ENCODE data around the gene SLC48A1. TPM values are rescaled to one million over a fixed set of nuclear protein-coding genes. Genes with fewer than 3 reads are reported as not detected.

SLC48A1 gene
- total RNA-seq, 4 donors from 2014 or later = 14.9 to 21.5 (median 15.9) TPM

DNA sequence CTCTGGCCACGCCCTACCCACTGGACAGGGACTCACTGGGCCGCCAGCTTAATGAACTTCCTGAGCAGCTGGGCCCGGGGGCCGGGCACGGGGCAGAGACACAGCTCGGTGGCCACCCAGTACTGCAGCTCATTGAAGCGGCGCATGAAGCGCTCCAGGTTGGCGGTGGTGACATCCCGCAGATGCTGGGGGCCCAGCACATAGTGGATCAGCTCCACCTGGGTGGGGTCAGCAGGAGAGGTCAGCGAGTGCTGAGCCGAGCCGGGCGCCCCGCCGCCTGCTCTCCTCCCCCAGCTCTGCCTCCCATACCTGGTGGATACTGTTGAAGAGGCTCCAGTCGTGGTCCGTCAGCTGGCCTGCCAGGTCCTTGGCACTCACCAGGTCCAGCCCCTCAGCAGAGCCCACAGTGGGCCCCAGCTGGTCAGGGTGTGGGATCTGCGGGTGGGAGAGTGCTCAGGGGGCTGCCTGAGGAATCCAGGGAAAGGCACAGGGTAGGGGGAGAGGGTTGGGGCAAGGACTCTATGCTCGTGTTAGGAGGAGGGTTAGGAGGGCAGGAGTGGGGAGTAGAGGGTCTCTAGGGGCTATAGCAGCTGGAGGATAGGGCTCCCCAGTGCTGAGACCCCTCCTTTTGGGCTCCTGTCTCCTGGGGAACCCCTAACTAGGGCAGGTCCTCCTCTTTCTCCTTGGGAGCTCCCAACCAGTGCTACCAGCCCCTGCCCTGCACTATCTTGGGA is 32.3 kb upstream of the SLC48A1 start:
- Histone ChIP-seq H3K4me3 (peak overlapping the region in 1 of 4 donors; percentile 16), H3K9me3 (no peaks in the 10 kb centered on the region), H3K27ac (peak overlapping the region; percentile 24 to 67 (median 47)), H3K27me3 (no peaks in the 10 kb centered on the region), H3K4me1 (peaks cover 3 to 44% (median 24%) of the 10 kb centered on the region in 4 donors), H3K36me3 (no peaks in the 10 kb centered on the region)
- DNase-seq = peak in 2 of 3 donors; percentile 77 to 79
- TF ChIP-seq CTCF (IDR thresholded peaks at IDR 0.05) = peak in 1 of 6 experiments; percentile 14
- no peak for TF ChIP-seq POLR2A (IDR thresholded peaks at IDR 0.05)

DNA sequence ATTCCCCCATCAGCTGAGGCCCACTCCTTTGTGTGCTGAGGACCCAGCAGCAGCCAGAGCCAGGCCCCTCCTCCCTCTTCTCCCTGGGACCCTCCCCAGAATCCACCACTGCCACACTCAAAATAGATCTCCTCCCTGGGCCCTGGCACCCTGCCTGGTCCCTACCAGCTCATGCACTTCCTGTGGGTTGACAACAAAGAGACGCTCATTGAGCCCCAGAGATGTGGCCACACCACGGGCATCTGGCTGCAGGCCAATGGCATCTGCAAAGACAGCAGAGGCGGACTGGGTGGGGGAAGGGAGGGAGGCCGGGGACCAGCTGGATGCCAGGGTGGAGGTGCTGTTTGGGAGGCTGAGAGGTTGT is 31.7 kb upstream of the SLC48A1 start:
- H3K27ac ChIP-seq = peak overlapping the region; percentile 3 to 67 (median 44)
- H3K4me3 ChIP-seq = no peak overlapping the region

DNA sequence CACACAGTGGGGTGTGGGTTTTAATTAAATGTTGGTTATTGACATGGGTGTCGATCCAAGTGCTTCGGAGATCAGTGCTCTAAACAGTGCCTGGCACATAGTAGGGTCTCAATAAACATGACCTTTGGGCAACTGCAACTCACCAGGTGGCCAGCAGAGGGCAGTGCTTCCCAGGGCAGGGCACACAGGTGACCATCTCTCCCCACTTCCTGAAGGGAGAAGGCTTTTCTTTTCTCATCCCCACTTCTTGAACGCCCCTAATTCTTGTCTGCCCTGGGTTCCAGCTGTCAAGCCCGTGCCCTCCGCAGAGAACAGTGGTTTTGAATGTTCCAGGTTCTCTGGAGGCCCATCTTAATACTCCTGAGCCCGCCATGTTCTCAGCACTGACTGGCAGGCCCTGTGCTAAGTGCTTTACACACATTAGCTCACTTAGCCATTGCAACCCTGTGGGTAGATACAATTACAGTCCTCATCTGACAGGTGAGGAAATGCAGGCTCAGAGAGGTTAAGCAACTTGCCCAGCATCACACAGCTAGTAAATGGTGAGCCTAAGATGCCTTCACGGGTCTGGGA is 30.7 kb upstream of the SLC48A1 start:
- TF ChIP-seq CTCF (IDR thresholded peaks at IDR 0.05) = peak; percentile 90 to 96 (median 95)
- no peak for TF ChIP-seq POLR2A (IDR thresholded peaks at IDR 0.05)
- DNase-seq = peak; percentile 73 to 87 (median 81)
- no peaks in the 10 kb centered on the region for H3K36me3 ChIP-seq

More for the DNA sequence above, 31.7 kb upstream of the SLC48A1 start:
- peak; percentile 85 to 93 (median 87) for DNase-seq
- TF ChIP-seq CTCF (IDR thresholded peaks at IDR 0.05) (no peak), POLR2A (IDR thresholded peaks at IDR 0.05) (no peak)
- peaks cover 3 to 39% (median 23%) of the 10 kb centered on the region in 4 donors for H3K4me1 ChIP-seq
- no peaks in the 10 kb centered on the region for H3K9me3 ChIP-seq
- no peaks in the 10 kb centered on the region for H3K27me3 ChIP-seq
- no peaks in the 10 kb centered on the region for H3K36me3 ChIP-seq

GRCh38 chr12:47743311-47743860 is 29.7 kb upstream of the SLC48A1 start:
- no peaks in the 10 kb centered on the region for H3K27me3 ChIP-seq
- DNase-seq = no peak
- no peak overlapping the region for H3K27ac ChIP-seq
- peaks cover 0 to 26% (median 22%) of the 10 kb centered on the region in 4 donors for H3K4me1 ChIP-seq
- H3K9me3 ChIP-seq = no peaks in the 10 kb centered on the region
- H3K36me3 ChIP-seq = no peaks in the 10 kb centered on the region
- H3K4me3 ChIP-seq = no peak overlapping the region
- TF ChIP-seq POLR2A (IDR thresholded peaks at IDR 0.05) = no peak
- TF ChIP-seq CTCF (IDR thresholded peaks at IDR 0.05) = no peak

More for the DNA sequence above, 30.7 kb upstream of the SLC48A1 start:
- H3K4me1 ChIP-seq = peaks cover 2 to 31% (median 24%) of the 10 kb centered on the region in 4 donors
- no peaks in the 10 kb centered on the region for H3K9me3 ChIP-seq
- H3K4me3 ChIP-seq = no peak overlapping the region
- peak overlapping the region in 1 of 4 donors; percentile 65 for H3K27ac ChIP-seq
- no peaks in the 10 kb centered on the region for H3K27me3 ChIP-seq

- TF ChIP-seq POLR2A (IDR thresholded peaks at IDR 0.05) = no peak
- TF ChIP-seq CTCF (IDR thresholded peaks at IDR 0.05) = peak; percentile 13 to 88 (median 78)
- peak; percentile 70 to 93 (median 78) for DNase-seq
- no peak overlapping the region for H3K27ac ChIP-seq
Measured at GRCh38 chr12:47744005-47744651, 28.9 kb upstream of the SLC48A1 start.

More at GRCh38 chr12:47744005-47744651, 28.9 kb upstream of the SLC48A1 start:
- Histone ChIP-seq H3K9me3 (no peaks in the 10 kb centered on the region), H3K36me3 (no peaks in the 10 kb centered on the region), H3K4me3 (no peak overlapping the region), H3K27me3 (no peaks in the 10 kb centered on the region), H3K4me1 (peaks cover 0 to 26% (median 21%) of the 10 kb centered on the region in 4 donors)
